Measurements from ENCODE around the gene FUS. TPM values are rescaled to one million over a fixed set of nuclear protein-coding genes. Genes with fewer than 3 reads are reported as not detected.

The FUS gene
- total RNA-seq, 1 experiment from 2014 or later: 481 TPM

GRCh38 chr16:31186930-31187807 lies 7.2 kb downstream of the FUS start:
- ChIA-PET CTCF (interaction anchor here (0.6 kb wide), 2 partner anchors 53 to 686 kb away, joined by 3 read pairs; no protein-coding TSS in a partner anchor), POLR2A (no interaction called here)
- Mint-ChIP-seq H3K27me3 (ENCODE audit: insufficient read depth, unreplicated experiment) (no peaks in the 10 kb centered on the region), H3K9me3 (ENCODE audit: unreplicated experiment) (no peaks in the 10 kb centered on the region), H3K36me3 (ENCODE audit: insufficient read depth, unreplicated experiment) (peaks cover 100% of the 10 kb centered on the region), H3K4me3 (ENCODE audit: unreplicated experiment) (no peak overlapping the region), H3K27ac (ENCODE audit: low read depth, unreplicated experiment) (peak overlapping the region; percentile 16), H3K4me1 (ENCODE audit: insufficient read depth, unreplicated experiment) (peaks cover 26% of the 10 kb centered on the region)
- intact Hi-C loops (cut with micrococcal nuclease): loop anchor here (10.0 kb wide), 1 partner anchor 508 kb away; no protein-coding TSS in a partner anchor
- no TSS peak for BruUV-seq (replicated peaks)
- TF ChIP-seq CTCF (IDR thresholded peaks at IDR 0.05; ENCODE audit: unreplicated experiment): no peak
- no peak for DNase-seq (ENCODE audit: unreplicated experiment)

- intact Hi-C loops (cut with micrococcal nuclease): loop anchor here (10.0 kb wide), 1 partner anchor 507 kb away; no protein-coding TSS in a partner anchor
- no TSS peak for BruUV-seq (replicated peaks)
- Mint-ChIP-seq H3K27me3 (ENCODE audit: insufficient read depth, unreplicated experiment) (no peaks in the 10 kb centered on the region), H3K36me3 (ENCODE audit: insufficient read depth, unreplicated experiment) (peaks cover 100% of the 10 kb centered on the region), H3K9me3 (ENCODE audit: unreplicated experiment) (no peaks in the 10 kb centered on the region), H3K27ac (ENCODE audit: low read depth, unreplicated experiment) (no peak overlapping the region), H3K4me3 (ENCODE audit: unreplicated experiment) (no peak overlapping the region), H3K4me1 (ENCODE audit: insufficient read depth, unreplicated experiment) (peaks cover 21% of the 10 kb centered on the region)
- ChIA-PET CTCF (interaction anchor here (0.6 kb wide), 1 partner anchor 52 kb away, joined by 3 read pairs; no protein-coding TSS in a partner anchor), POLR2A (no interaction called here)
- TF ChIP-seq CTCF (IDR thresholded peaks at IDR 0.05; ENCODE audit: unreplicated experiment): no peak
- no peak for DNase-seq (ENCODE audit: unreplicated experiment)
Observed at GRCh38 chr16:31187808-31188189, 7.9 kb downstream of the FUS start.

DNA sequence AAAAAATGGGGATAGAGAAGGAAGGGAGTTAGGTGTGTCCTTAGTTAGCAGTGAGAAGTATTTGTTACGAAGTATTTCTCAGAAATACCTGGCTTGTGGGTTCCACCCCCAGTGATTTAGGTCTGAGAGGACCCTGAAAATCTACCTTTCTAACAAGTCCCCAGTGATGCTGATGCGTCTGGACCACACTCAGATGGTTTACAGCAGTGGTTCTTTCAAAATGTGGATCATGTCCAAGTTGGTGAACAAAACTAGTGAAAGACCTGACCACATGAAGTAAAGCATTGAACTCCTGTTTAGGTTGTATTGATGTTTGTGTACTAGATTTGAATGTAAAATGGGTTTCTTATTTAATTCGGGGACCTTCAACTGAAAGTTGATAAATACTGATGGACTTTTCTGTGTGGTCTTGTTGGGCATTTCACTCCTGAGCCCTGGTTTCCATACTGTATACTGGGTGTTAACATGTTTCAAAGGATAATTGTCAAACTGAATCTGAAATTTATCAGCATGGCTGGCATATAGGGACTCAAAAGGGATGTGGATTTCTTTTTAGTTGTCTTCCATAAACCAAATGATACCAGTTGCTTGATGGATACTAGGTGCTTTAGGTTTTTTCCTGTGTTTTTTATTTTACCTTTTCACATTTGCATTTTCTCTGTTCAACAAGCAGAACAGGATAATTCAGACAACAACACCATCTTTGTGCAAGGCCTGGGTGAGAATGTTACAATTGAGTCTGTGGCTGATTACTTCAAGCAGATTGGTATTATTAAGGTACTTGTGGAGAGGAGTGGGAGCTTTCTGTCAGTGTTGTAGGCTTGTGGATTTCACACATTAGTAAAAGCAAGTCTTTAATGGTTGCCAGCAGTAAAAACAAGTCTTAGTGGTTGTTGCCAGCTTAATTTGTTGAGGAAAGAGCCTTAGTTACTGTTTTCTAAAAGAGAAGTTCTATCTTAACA lies 8.8 kb downstream of the FUS start:
- Mint-ChIP-seq H3K36me3 (ENCODE audit: insufficient read depth, unreplicated experiment) (peaks cover 100% of the 10 kb centered on the region), H3K4me1 (ENCODE audit: insufficient read depth, unreplicated experiment) (peaks cover 12% of the 10 kb centered on the region), H3K4me3 (ENCODE audit: unreplicated experiment) (no peak overlapping the region), H3K27ac (ENCODE audit: low read depth, unreplicated experiment) (peak overlapping the region; percentile 27), H3K27me3 (ENCODE audit: insufficient read depth, unreplicated experiment) (no peaks in the 10 kb centered on the region), H3K9me3 (ENCODE audit: unreplicated experiment) (no peaks in the 10 kb centered on the region)
- no TSS peak for BruUV-seq (replicated peaks)
- TF ChIP-seq CTCF (IDR thresholded peaks at IDR 0.05; ENCODE audit: unreplicated experiment): no peak
- intact Hi-C loops (cut with micrococcal nuclease): loop anchor here (10.0 kb wide), 1 partner anchor 506 kb away; no protein-coding TSS in a partner anchor
- CTCF ChIA-PET: interaction anchor here (0.9 to 1.0 kb wide), 2 partner anchors 12 to 41 kb away, joined by 3 to 4 read pairs; no protein-coding TSS in a partner anchor
- no peak for DNase-seq (ENCODE audit: unreplicated experiment)
- POLR2A ChIA-PET: interaction anchor here (0.9 to 2.7 kb wide), 2 partner anchors 9 to 23 kb away, joined by 3 to 22 read pairs; partner anchors contain the start of gene FUS
